A172 (cell line): Measurements from ENCODE around the gene SLIT3. TPM values are rescaled to one million over a fixed set of nuclear protein-coding genes. Genes with fewer than 3 reads are reported as not detected.
"Not testable (repeated sequence)": the region's sequence is repeated elsewhere in the genome, so short reads cannot be mapped to it uniquely, and the experiment has no call there.

Experiments used
- DNase-seq: peaks from one replicate; pipeline ENCODE4 v3.0.0-alpha.2; 2015; ENCODE audit warnings: low spot score
- total RNA-seq: library from RNA; depleted of rRNA; stranded (reverse); fragments of >200 nt; shearing (Covaris generic); gene quantifications from 2 replicates; pipeline ENCODE4 v1.2.3, GENCODE V29; 2014

SLIT3 gene
- total RNA-seq, 1 experiment from 2014 or later: 0.12 TPM

GRCh38 chr5:168771678-168772077, 529.3 kb downstream of the SLIT3 start:
- no peak for DNase-seq

GRCh38 chr5:168770996-168771395, 529.9 kb downstream of the SLIT3 start:
- DNase-seq: no peak

- DNase-seq: no peak
Measured at GRCh38 chr5:168770036-168770498, 530.9 kb downstream of the SLIT3 start.

GRCh38 chr5:168768172-168768571, 532.8 kb downstream of the SLIT3 start:
- DNase-seq: no peak

- no peak for DNase-seq
Measured at GRCh38 chr5:168766426-168766700, 534.6 kb downstream of the SLIT3 start.

- no peak for DNase-seq
Measured at GRCh38 chr5:168765551-168766425, 535.2 kb downstream of the SLIT3 start.

- no peak for DNase-seq
Measured at GRCh38 chr5:168765086-168765550, 535.8 kb downstream of the SLIT3 start.

GRCh38 chr5:168756453-168757391, 544.2 kb downstream of the SLIT3 start:
- no peak for DNase-seq

- DNase-seq: no peak
Measured at GRCh38 chr5:168755548-168756093, 545.3 kb downstream of the SLIT3 start.

- no peak for DNase-seq
Measured at GRCh38 chr5:168753691-168754254, 547.2 kb downstream of the SLIT3 start.

- no peak for DNase-seq
Measured at GRCh38 chr5:168752416-168753190, 548.3 kb downstream of the SLIT3 start.

GRCh38 chr5:168752012-168752411, 548.9 kb downstream of the SLIT3 start:
- DNase-seq: no peak

- DNase-seq: no peak
Measured at GRCh38 chr5:168750926-168751325, 550.0 kb downstream of the SLIT3 start.

GRCh38 chr5:168749391-168750100, 551.4 kb downstream of the SLIT3 start:
- DNase-seq: no peak

- peak; percentile 13 for DNase-seq
Measured at GRCh38 chr5:168747987-168748777, 552.8 kb downstream of the SLIT3 start.

GRCh38 chr5:168746893-168747640, 553.9 kb downstream of the SLIT3 start:
- DNase-seq: no peak

GRCh38 chr5:168746126-168746892, 554.6 kb downstream of the SLIT3 start:
- DNase-seq: not testable (repeated sequence)

GRCh38 chr5:168743617-168744016, 557.3 kb downstream of the SLIT3 start:
- no peak for DNase-seq
